NCI-H345 treated with DMSO at 0.1 percent for 48 hours (cell line): ENCODE data around the gene ANO1.

Experiments
- DNase-seq: peaks from one replicate; lab custom pipeline; 2025; ENCODE audit not compliant: unreplicated experiment; lab: John Stamatoyannopoulos, UW

ANO1 gene

GRCh38 chr11:70158201-70158600 lies 80.1 kb downstream of the ANO1 start:
- no peak for DNase-seq

- DNase-seq = no peak
Observed at GRCh38 chr11:70158757-70159389, 80.8 kb downstream of the ANO1 start.

DNA sequence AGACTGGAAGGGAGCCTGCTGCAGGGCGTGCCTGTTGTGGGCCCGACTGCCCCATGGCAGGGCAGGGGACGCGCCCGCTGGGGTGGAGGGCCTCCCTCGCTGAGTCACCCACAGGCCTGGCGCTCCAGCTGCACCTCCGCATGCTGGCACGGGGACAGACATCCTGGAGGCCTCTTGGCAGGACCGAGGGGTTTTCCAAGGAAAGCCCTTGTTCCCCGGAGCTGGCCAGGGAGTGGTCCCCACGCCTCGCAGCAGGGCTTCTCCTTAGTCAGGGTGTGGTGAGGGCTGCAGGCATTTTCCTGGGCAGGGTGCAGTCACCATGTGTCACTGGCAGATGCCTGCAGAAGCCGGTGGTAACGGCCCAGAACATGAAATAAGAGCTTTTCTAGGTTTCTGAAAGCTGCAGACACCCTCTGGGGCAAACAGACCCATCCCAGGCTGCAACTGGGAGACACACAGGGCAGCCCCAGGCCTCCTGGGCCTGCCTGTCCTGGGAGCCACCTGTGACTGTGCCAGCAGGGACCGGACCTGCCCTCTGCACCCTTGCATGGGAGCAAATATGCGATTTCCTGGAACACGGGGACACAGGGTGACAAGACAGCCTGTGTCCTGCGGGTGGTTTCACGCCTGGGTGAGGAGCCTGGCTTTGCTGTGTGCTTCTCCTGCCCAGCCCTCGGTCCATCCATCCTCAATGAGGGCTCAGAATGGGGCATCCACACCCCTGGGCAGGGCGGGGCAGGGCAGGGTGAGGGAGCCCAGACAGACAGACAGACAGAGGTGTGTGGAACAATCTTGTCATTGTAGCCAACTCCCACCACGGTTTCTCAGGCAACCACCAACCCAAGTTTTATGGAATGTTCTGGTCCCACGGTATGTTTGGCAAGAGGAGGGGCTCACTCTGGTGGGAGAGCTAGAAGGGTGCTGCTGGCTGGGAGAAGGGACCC lies 81.8 kb downstream of the ANO1 start:
- DNase-seq = no peak

- no peak for DNase-seq
Observed at GRCh38 chr11:70161043-70161625, 83.0 kb downstream of the ANO1 start.

DNA sequence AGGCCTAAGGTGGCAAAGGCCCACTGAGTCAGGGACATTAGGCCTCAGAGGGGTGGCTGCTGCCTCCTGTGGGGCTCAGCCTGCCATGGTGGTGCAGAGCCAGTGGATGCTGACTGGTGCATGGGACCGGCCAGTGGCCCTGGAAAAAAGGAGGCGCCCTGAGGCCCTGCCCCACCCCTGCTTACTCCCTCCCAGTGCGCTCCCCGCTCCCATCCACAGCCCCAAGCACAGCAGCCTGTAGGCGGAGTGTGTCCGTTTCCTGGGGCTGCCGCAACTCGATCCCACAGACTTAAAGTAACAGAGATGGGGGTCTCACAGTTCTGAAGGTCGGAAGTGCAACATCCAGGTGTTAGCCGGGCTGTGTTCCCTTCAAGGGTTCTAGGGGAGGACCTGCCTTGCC lies 86.6 kb downstream of the ANO1 start:
- DNase-seq = no peak

DNA sequence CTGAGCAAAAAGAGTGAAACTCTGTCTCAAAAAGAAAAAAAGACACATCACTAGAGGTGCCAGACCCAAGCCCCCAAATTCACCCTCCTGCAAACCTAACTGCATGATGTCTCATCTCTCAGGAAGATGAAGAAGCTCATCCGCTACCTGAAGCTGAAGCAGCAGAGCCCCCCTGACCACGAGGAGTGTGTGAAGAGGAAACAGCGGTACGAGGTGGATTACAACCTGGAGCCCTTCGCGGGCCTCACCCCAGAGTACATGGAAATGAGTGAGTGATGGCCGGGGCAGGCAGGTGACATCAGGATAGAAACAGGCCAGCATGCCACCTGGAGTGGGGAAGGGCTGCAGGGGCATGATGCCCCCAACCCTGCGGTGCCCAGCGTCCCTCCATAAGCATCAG lies 89.0 kb downstream of the ANO1 start:
- DNase-seq = no peak

DNA sequence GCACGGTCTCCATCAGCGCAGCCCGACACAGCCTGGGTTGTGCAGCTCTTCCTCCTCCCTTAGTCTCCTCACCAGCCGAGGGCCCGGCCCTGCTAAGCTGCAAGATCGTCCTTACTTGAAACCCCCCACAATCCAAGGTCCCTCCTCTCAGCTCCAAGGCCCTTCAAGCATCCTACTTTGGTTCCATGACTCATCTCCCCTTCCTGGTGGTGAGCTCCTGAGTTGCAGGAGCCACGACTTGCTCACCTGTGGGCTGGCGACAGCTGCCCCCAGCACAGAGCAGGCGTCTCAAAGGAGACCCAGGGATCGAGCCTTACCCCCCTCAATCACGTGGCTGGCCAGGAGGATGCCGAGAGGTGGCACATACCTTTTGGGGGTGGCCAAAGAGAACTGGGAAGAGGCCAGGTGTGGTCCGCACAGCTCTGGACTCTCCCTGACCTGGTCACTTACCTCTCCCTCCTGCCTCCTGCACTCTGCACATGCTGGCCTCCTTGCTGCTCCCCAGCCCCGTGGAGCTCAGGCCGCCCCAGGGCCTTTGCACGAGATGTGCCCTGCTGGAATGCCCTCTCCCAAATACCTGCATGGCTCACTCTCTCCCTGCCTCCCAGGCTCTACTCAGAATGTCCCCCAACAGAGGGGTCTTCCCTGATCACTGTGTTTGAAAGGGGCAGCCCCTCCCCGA lies 89.7 kb downstream of the ANO1 start:
- no peak for DNase-seq

DNA sequence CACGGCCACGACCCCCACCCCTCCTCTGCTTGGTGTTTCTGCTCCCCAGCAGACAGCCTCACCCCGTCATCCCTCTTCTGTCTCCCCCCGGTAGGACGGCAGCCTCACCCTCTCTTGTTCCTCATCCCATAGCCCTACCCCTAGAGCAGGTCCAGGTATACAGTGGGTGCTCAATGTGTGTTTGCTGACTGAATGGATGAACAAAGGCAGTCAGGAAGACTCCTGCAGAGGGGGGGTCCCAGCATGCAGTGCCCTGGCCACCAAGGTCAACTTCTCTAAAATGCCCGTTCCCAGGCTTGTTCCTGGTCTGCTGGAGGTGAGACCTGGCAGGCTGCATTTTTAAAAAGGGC lies 90.3 kb downstream of the ANO1 start:
- DNase-seq = no peak

- no peak for DNase-seq
Observed at GRCh38 chr11:70169127-70169526, 91.0 kb downstream of the ANO1 start.

GRCh38 chr11:70169632-70170031 lies 91.5 kb downstream of the ANO1 start:
- no peak for DNase-seq

- DNase-seq = no peak
Observed at GRCh38 chr11:70170596-70171210, 92.6 kb downstream of the ANO1 start.

DNA sequence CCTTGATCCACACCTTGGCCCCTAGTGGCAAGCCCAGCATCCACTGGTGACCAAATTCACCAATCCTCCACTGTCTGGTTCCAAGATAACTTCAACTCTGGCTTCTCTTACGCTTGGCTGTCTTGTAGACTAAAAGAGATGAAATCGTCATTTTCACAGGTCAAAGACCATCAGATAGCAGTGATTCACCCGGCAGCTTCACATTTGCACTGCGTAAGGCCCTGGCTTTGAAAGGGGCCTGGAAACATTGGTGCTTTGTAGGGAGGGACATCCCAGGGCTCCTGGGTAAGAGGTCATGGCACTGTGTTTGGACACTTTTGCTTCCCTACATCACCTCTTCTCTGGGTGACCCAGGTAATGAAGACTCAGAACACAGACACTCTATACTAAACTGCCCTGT lies 94.9 kb downstream of the ANO1 start:
- no peak for DNase-seq

DNA sequence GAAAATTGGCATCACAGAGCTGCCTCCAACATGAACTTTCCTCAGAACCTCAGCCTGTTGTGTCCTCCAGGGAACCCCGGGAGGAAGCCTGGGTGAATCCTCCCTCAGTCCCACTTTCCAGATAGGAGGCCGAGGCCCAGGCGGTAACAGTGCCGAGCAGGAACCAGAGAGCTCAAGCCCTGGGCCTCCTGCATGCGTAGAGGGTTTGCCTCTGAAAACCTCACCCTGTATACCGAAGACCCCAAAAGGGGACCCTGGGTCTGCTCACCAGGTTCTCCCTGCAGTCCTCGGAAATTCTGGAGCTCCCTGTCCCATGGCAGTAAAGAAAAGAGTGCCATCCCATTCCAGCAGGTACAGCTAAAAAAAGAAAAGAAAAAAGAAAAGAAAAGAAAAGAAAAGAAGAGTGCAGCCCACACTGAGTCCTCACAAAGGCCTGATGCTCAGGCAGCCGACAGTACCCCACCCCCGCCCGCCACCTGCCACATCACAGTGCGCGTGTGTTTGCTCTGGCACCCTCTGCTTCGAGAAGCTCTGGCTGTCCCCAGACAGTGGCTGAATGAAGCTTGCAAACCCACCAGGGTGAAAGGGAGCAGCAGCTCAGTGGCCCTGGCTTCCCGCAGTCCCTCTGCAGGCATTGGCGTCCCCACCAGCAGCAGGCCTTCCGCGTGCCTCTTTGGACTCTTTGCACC lies 96.6 kb downstream of the ANO1 start:
- DNase-seq = peak; percentile 55

- no peak for DNase-seq
Observed at GRCh38 chr11:70175236-70175698, 97.2 kb downstream of the ANO1 start.

DNA sequence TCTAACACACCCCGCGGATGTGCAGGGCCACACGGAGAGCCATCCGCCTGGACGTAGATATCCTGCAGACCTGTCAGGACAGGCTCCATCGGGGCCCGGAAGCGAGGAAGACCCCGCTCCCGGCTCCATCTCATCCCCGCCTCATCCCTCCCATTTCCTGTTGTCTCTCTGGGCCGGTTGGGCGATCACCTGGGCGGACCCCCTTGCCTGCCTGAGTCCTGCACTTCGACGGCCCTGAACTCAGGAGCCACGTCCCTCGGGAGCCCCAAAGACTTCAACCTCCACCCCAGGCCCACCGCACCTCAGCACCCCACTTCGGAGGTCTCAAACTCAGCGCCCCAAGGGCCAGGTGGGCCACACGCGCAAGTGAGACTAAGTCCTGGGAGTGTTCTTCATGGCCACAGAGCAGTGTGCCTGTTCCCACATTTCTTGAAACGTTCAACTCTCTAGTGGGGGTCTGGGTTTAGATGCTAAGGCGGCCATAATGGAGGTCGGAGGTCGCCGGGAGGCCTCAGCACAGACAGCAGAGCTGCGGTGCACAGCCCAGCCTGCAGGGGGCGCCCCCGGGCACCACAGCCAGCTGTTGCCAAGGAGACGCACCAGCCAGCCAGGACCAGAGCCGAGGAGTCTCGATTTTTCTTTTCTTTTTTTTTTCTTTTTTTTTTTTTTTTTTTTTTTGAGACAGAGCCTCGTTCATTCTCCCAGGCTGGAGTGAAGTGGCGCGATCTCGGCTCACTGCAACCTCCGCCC lies 99.0 kb downstream of the ANO1 start:
- DNase-seq = no peak

- no peak for DNase-seq
Observed at GRCh38 chr11:70180906-70181305, 102.8 kb downstream of the ANO1 start.

- DNase-seq = no peak
Observed at GRCh38 chr11:70182266-70182665, 104.1 kb downstream of the ANO1 start.

GRCh38 chr11:70183032-70183431 lies 104.9 kb downstream of the ANO1 start:
- DNase-seq = no peak

DNA sequence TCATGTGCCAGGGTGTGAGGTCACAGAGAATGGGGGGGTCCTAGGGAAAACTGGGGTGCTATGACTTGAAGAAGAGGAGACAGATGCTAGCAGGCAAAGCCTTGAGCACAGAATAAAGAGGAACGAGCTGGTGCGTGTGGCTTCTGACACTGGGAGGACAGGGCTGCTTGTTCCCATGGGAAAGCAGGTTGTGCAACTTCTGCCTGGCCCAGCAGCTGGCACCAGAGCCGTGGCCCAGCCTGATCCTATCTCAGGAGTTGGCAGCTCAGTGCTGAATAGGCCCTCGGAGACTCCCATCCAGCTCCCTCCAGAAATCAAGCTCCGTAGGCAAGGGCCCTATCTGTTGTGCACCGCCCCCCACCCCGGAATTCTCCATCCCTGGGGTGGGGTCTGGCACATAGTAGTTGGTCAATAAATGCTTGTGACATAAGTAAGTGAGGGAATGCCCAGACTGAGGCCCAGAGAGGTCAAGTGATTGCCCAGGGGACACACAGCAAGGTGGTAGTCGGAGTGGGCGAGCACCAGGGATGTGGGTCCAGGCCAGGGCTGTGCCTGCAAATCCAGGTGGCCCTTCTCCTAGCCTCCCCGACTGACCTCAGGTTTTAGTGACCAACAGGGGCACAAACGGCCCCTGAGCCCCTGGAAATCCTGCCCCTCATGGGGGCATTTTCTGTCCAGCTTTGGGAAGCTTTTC lies 105.5 kb downstream of the ANO1 start:
- no peak for DNase-seq
